HepG2 (cell line): ENCODE data around the gene CYP19A1. TPM values are rescaled to one million over a fixed set of nuclear protein-coding genes. Genes with fewer than 3 reads are reported as not detected.

Experiments
- CREB3 ChIP-seq: sonication (generic); formaldehyde crosslinking; IDR thresholded peaks from 2 replicates; pipeline ENCODE4 v1.5.0; 2020; ENCODE audit warnings: missing genetic modification reagents
- DR1 ChIP-seq: sonication (generic); formaldehyde crosslinking; IDR thresholded peaks from 2 replicates; pipeline ENCODE4 v1.8.0; 2021; ENCODE audit warnings: mild to moderate bottlenecking, missing genetic modification reagents, inconsistent platforms
- FOXP1 ChIP-seq, 2 experiments: fragments of 450-650 bp in 1 of 2; IDR thresholded peaks; 2 replicates each; pipeline ENCODE4 v1.6.1; 2017 to 2018; ENCODE audit warnings: antibody characterized with exemption in 1 of 2
- GFI1 ChIP-seq: sonication (generic); formaldehyde crosslinking; IDR thresholded peaks from 2 replicates; pipeline ENCODE4 v1.5.0; 2020; ENCODE audit warnings: missing genetic modification reagents, mild to moderate bottlenecking, borderline replicate concordance
- IRF1 ChIP-seq: sonication (generic); formaldehyde crosslinking; IDR thresholded peaks from 2 replicates; pipeline ENCODE4 v1.4.0; 2020; ENCODE audit warnings: low read depth, mild to moderate bottlenecking, missing genetic modification reagents
- IRF2 ChIP-seq: IDR thresholded peaks from 2 replicates; pipeline ENCODE4 v1.6.1; 2018; ENCODE audit warnings: missing genetic modification reagents, missing compliant biosample characterization
- KAT8 ChIP-seq: IDR thresholded peaks from 2 replicates; pipeline ENCODE4 v1.6.1; 2016; ENCODE audit warnings: missing genetic modification reagents, missing compliant biosample characterization
- KDM2A ChIP-seq: sonication (generic); formaldehyde crosslinking; IDR thresholded peaks from 2 replicates; pipeline ENCODE4 v1.4.0; 2020; ENCODE audit warnings: low read depth, missing genetic modification reagents, borderline replicate concordance
- MAFK ChIP-seq, 2 experiments: IDR thresholded peaks in 1 of 2; conservative IDR thresholded peaks in 1 of 2; 2 replicates each; pipeline ENCODE4 v1.6.1; 2011; ENCODE audit warnings: improper control_type of control experiment in 2 of 2, low read length in 2 of 2
- MED1 ChIP-seq: sonication (generic); formaldehyde crosslinking; IDR thresholded peaks from 2 replicates; pipeline ENCODE4 v1.4.0; 2020; ENCODE audit warnings: missing genetic modification reagents
- ZMAT5 ChIP-seq: sonication (generic); formaldehyde crosslinking; IDR thresholded peaks from 2 replicates; pipeline ENCODE4 v1.5.0; 2020; ENCODE audit warnings: mild to moderate bottlenecking, low read depth, missing genetic modification reagents, borderline replicate concordance
- ZNF207 ChIP-seq: fragments of 450-650 bp; IDR thresholded peaks from 2 replicates; pipeline ENCODE4 v1.6.1; 2016; ENCODE audit warnings: antibody characterized with exemption, borderline replicate concordance
- ZNF225 ChIP-seq: sonication (generic); formaldehyde crosslinking; IDR thresholded peaks from 2 replicates; pipeline ENCODE4 v1.4.0; 2020; ENCODE audit warnings: mild to moderate bottlenecking, missing genetic modification reagents
- ZNF24 ChIP-seq: fragments of 450-650 bp; IDR thresholded peaks from 2 replicates; pipeline ENCODE4 v1.6.1; 2017; ENCODE audit warnings: antibody characterized with exemption, mild to moderate bottlenecking
- ZNF510 ChIP-seq: sonication (generic); formaldehyde crosslinking; IDR thresholded peaks from 2 replicates; pipeline ENCODE4 v1.4.0; 2020; ENCODE audit warnings: low read depth, mild to moderate bottlenecking, missing genetic modification reagents
- ZNF580 ChIP-seq: IDR thresholded peaks from 2 replicates; pipeline ENCODE4 v1.6.1; 2016; ENCODE audit warnings: low read depth, borderline replicate concordance
- ZNF614 ChIP-seq: IDR thresholded peaks from 2 replicates; pipeline ENCODE4 v1.6.1; 2018; ENCODE audit warnings: missing biosample characterization, missing genetic modification reagents, inconsistent platforms, borderline replicate concordance
- ZNF646 ChIP-seq: sonication (generic); formaldehyde crosslinking; IDR thresholded peaks from 2 replicates; pipeline ENCODE4 v1.9.0; 2021; ENCODE audit warnings: mild to moderate bottlenecking, missing genetic modification reagents
- ZNF749 ChIP-seq: sonication (generic); formaldehyde crosslinking; IDR thresholded peaks from 2 replicates; pipeline ENCODE4 v1.8.0; 2022; ENCODE audit warnings: mild to moderate bottlenecking, missing genetic modification reagents, moderate library complexity, borderline replicate concordance
- ZNF816 ChIP-seq: sonication (generic); formaldehyde crosslinking; IDR thresholded peaks from 2 replicates; pipeline ENCODE4 v1.8.0; 2022; ENCODE audit warnings: missing genetic modification reagents, mild to moderate bottlenecking, borderline replicate concordance
- polyA plus RNA-seq, 8 experiments: library from polyadenylated mRNA; depleted of rRNA in 3 of 8; stranded (reverse) in 7 of 8; unstranded in 1 of 8; fragments of >200 nt; fragmentation: Illumina TruSeq in 4 of 8; extraction: Trizol in 4 of 8; gene quantifications; 2 replicates each; pipeline versions ENCODE4 v1.2.1 to v1.2.3, GENCODE V29; 2011 to 2016; ENCODE audit warnings: low read depth in 4 of 8, missing spikeins in 1 of 8, mixed read lengths in 1 of 8; ENCODE audit not compliant: insufficient read depth in 1 of 8
- total RNA-seq, 5 experiments: library from RNA; depleted of rRNA; stranded (reverse); fragments of >200 nt; fragmentation: Illumina TruSeq; extraction: Trizol; gene quantifications; 2 replicates each; pipeline ENCODE4 v1.2.3, GENCODE V29; 2016; ENCODE audit warnings: low read depth in 1 of 5

The CYP19A1 gene
- total and polyA plus RNA-seq, 2 of the 13 experiments (the other 11 are each of a cell fraction or from before 2014, with no cell fraction given): 10.9 to 23.0 TPM

GRCh38 chr15:51314391-51315337, 23.7 kb downstream of the CYP19A1 start (continued):
- TF ChIP-seq ZNF510 (CRISPR knock-in tag): 0 out of 2 replicates have a peak, but pooled peaks have one; percentile 1
- TF ChIP-seq FOXP1 (IDR thresholded peaks at IDR 0.05): no peak
- TF ChIP-seq FOXP1 (CRISPR knock-in tag; IDR thresholded peaks at IDR 0.05): peak; percentile 33
- TF ChIP-seq IRF2 (CRISPR knock-in tag): peak; percentile 81
- no peak for TF ChIP-seq ZNF207
- TF ChIP-seq ZMAT5 (CRISPR knock-in tag): no peak
- no peak for TF ChIP-seq IRF1
- TF ChIP-seq MAFK (conservative IDR thresholded peaks at IDR 0.05 in 1 of 2, IDR thresholded peaks at IDR 0.05 in 1 of 2; ENCODE audit: low read length in 2 of 2): no peak
- peak; percentile 82 for TF ChIP-seq GFI1 (CRISPR knock-in tag)
- no peak for TF ChIP-seq ZNF646 (CRISPR knock-in tag)
- TF ChIP-seq MED1: peak; percentile 87
- no peak for TF ChIP-seq ZNF816 (CRISPR knock-in tag)
- TF ChIP-seq KDM2A (CRISPR knock-in tag): 0 out of 2 replicates have a peak, but pooled peaks have one; percentile 29
- TF ChIP-seq ZNF614: peak; percentile 56; the same call in 1 of the 2 replicates
- no peak for TF ChIP-seq ZNF225 (CRISPR knock-in tag)
- TF ChIP-seq ZNF24: no peak
- TF ChIP-seq ZNF749: no peak
- TF ChIP-seq ZNF580 (CRISPR knock-in tag): 0 out of 2 replicates have a peak, but pooled peaks have one; percentile 39
- no peak for TF ChIP-seq DR1 (CRISPR knock-in tag)
- peak; percentile 55; the same call in 1 of the 2 replicates for TF ChIP-seq KAT8 (CRISPR knock-in tag)
- no peak for TF ChIP-seq CREB3 (CRISPR knock-in tag)
